ENCODE measurements around the gene PGA4.
"Not testable (repeated sequence)": the region's sequence is repeated elsewhere in the genome, so short reads cannot be mapped to it uniquely, and the experiment has no call there.

The PGA4 gene

GRCh38 chr11:61222047-61222446 lies at the start of gene PGA4:
Gene PGA4 (plus strand): TSS chr11:61222347. CDS start chr11:61222401, 54 bp downstream.
- not testable (repeated sequence) for H3K36me3 ChIP-seq (ENCODE audit: control insufficient read depth in 1 of 2, insufficient read depth in 2 of 2, low read length in 2 of 2); H3K27me3 ChIP-seq (ENCODE audit: control insufficient read depth in 1 of 2, insufficient read depth in 2 of 2, low read length in 2 of 2); H3K9me3 ChIP-seq (ENCODE audit: control insufficient read depth in 1 of 2, low read length in 2 of 2); H3K27ac ChIP-seq (ENCODE audit: low read depth, low read length); H3K9ac ChIP-seq (ENCODE audit: low read depth in 1 of 2, low read length in 2 of 2); H3K4me3 ChIP-seq (ENCODE audit: low read depth in 1 of 2, low read length in 2 of 2); H3K4me1 ChIP-seq (ENCODE audit: control insufficient read depth in 1 of 2, insufficient read depth in 2 of 2, low read length in 2 of 2)

- peaks cover 0 to 9% of the 10 kb centered on the region in 2 donors for H3K27me3 ChIP-seq (ENCODE audit: control insufficient read depth in 1 of 2, insufficient read depth in 2 of 2, low read length in 2 of 2)
- H3K36me3 ChIP-seq (ENCODE audit: control insufficient read depth in 1 of 2, insufficient read depth in 2 of 2, low read length in 2 of 2): no peaks in the 10 kb centered on the region
- H3K4me1 ChIP-seq (ENCODE audit: control insufficient read depth in 1 of 2, insufficient read depth in 2 of 2, low read length in 2 of 2): peaks cover 0 to 13% of the 10 kb centered on the region in 2 donors
- H3K9ac ChIP-seq (ENCODE audit: low read depth in 1 of 2, low read length in 2 of 2): no peak overlapping the region
- H3K4me3 ChIP-seq (ENCODE audit: low read depth in 1 of 2, low read length in 2 of 2): no peak overlapping the region
- no peak overlapping the region for H3K27ac ChIP-seq (ENCODE audit: low read depth, low read length)
- H3K9me3 ChIP-seq (ENCODE audit: control insufficient read depth in 1 of 2, low read length in 2 of 2): no peaks in the 10 kb centered on the region
These were observed 49.8 kb upstream of the PGA4 start for GRCh38 chr11:61172356-61172755.

- Histone ChIP-seq H3K36me3 (ENCODE audit: control insufficient read depth in 1 of 2, insufficient read depth in 2 of 2, low read length in 2 of 2) (no peaks in the 10 kb centered on the region), H3K27ac (ENCODE audit: low read depth, low read length) (no peak overlapping the region), H3K4me1 (ENCODE audit: control insufficient read depth in 1 of 2, insufficient read depth in 2 of 2, low read length in 2 of 2) (peaks cover 0 to 13% of the 10 kb centered on the region in 2 donors), H3K9ac (ENCODE audit: low read depth in 1 of 2, low read length in 2 of 2) (no peak overlapping the region), H3K27me3 (ENCODE audit: control insufficient read depth in 1 of 2, insufficient read depth in 2 of 2, low read length in 2 of 2) (peaks cover 0 to 9% of the 10 kb centered on the region in 2 donors), H3K4me3 (ENCODE audit: low read depth in 1 of 2, low read length in 2 of 2) (no peak overlapping the region), H3K9me3 (ENCODE audit: control insufficient read depth in 1 of 2, low read length in 2 of 2) (no peaks in the 10 kb centered on the region)
These were observed 49.3 kb upstream of the PGA4 start for GRCh38 chr11:61172888-61173287.

- Histone ChIP-seq H3K36me3 (ENCODE audit: control insufficient read depth in 1 of 2, insufficient read depth in 2 of 2, low read length in 2 of 2) (no peaks in the 10 kb centered on the region), H3K27me3 (ENCODE audit: control insufficient read depth in 1 of 2, insufficient read depth in 2 of 2, low read length in 2 of 2) (peaks cover 0 to 9% of the 10 kb centered on the region in 2 donors), H3K9ac (ENCODE audit: low read depth in 1 of 2, low read length in 2 of 2) (no peak overlapping the region), H3K9me3 (ENCODE audit: control insufficient read depth in 1 of 2, low read length in 2 of 2) (no peaks in the 10 kb centered on the region), H3K4me1 (ENCODE audit: control insufficient read depth in 1 of 2, insufficient read depth in 2 of 2, low read length in 2 of 2) (peaks cover 0 to 13% of the 10 kb centered on the region in 2 donors), H3K27ac (ENCODE audit: low read depth, low read length) (no peak overlapping the region), H3K4me3 (ENCODE audit: low read depth in 1 of 2, low read length in 2 of 2) (no peak overlapping the region)
These were observed 48.7 kb upstream of the PGA4 start for GRCh38 chr11:61173456-61173855.

- Histone ChIP-seq H3K36me3 (ENCODE audit: control insufficient read depth in 1 of 2, insufficient read depth in 2 of 2, low read length in 2 of 2) (no peaks in the 10 kb centered on the region), H3K27ac (ENCODE audit: low read depth, low read length) (no peak overlapping the region), H3K9ac (ENCODE audit: low read depth in 1 of 2, low read length in 2 of 2) (no peak overlapping the region), H3K4me1 (ENCODE audit: control insufficient read depth in 1 of 2, insufficient read depth in 2 of 2, low read length in 2 of 2) (peaks cover 0 to 13% of the 10 kb centered on the region in 2 donors), H3K4me3 (ENCODE audit: low read depth in 1 of 2, low read length in 2 of 2) (no peak overlapping the region), H3K9me3 (ENCODE audit: control insufficient read depth in 1 of 2, low read length in 2 of 2) (no peaks in the 10 kb centered on the region), H3K27me3 (ENCODE audit: control insufficient read depth in 1 of 2, insufficient read depth in 2 of 2, low read length in 2 of 2) (peaks cover 0 to 9% of the 10 kb centered on the region in 2 donors)
These were observed 47.9 kb upstream of the PGA4 start for GRCh38 chr11:61174273-61174672.

GRCh38 chr11:61174949-61175348 lies 47.2 kb upstream of the PGA4 start:
- H3K36me3 ChIP-seq (ENCODE audit: control insufficient read depth in 1 of 2, insufficient read depth in 2 of 2, low read length in 2 of 2): no peaks in the 10 kb centered on the region
- no peaks in the 10 kb centered on the region for H3K9me3 ChIP-seq (ENCODE audit: control insufficient read depth in 1 of 2, low read length in 2 of 2)
- H3K4me3 ChIP-seq (ENCODE audit: low read depth in 1 of 2, low read length in 2 of 2): no peak overlapping the region
- peaks cover 0 to 9% of the 10 kb centered on the region in 2 donors for H3K27me3 ChIP-seq (ENCODE audit: control insufficient read depth in 1 of 2, insufficient read depth in 2 of 2, low read length in 2 of 2)
- peaks cover 0 to 13% of the 10 kb centered on the region in 2 donors for H3K4me1 ChIP-seq (ENCODE audit: control insufficient read depth in 1 of 2, insufficient read depth in 2 of 2, low read length in 2 of 2)
- no peak overlapping the region for H3K9ac ChIP-seq (ENCODE audit: low read depth in 1 of 2, low read length in 2 of 2)
- no peak overlapping the region for H3K27ac ChIP-seq (ENCODE audit: low read depth, low read length)

GRCh38 chr11:61176446-61176845 lies 45.7 kb upstream of the PGA4 start:
- Histone ChIP-seq H3K4me1 (ENCODE audit: control insufficient read depth in 1 of 2, insufficient read depth in 2 of 2, low read length in 2 of 2) (peaks cover 0 to 13% of the 10 kb centered on the region in 2 donors), H3K27ac (ENCODE audit: low read depth, low read length) (no peak overlapping the region), H3K9me3 (ENCODE audit: control insufficient read depth in 1 of 2, low read length in 2 of 2) (no peaks in the 10 kb centered on the region), H3K9ac (ENCODE audit: low read depth in 1 of 2, low read length in 2 of 2) (no peak overlapping the region), H3K27me3 (ENCODE audit: control insufficient read depth in 1 of 2, insufficient read depth in 2 of 2, low read length in 2 of 2) (peaks cover 0 to 9% of the 10 kb centered on the region in 2 donors), H3K36me3 (ENCODE audit: control insufficient read depth in 1 of 2, insufficient read depth in 2 of 2, low read length in 2 of 2) (no peaks in the 10 kb centered on the region), H3K4me3 (ENCODE audit: low read depth in 1 of 2, low read length in 2 of 2) (no peak overlapping the region)

- H3K27me3 ChIP-seq (ENCODE audit: control insufficient read depth in 1 of 2, insufficient read depth in 2 of 2, low read length in 2 of 2); H3K4me3 ChIP-seq (ENCODE audit: low read depth in 1 of 2, low read length in 2 of 2); H3K36me3 ChIP-seq (ENCODE audit: control insufficient read depth in 1 of 2, insufficient read depth in 2 of 2, low read length in 2 of 2): not testable (repeated sequence)
These were observed 41.9 kb upstream of the PGA4 start for GRCh38 chr11:61180205-61180604.

GRCh38 chr11:61181489-61181888 lies 40.7 kb upstream of the PGA4 start:
- no peak overlapping the region for H3K4me3 ChIP-seq (ENCODE audit: low read depth in 1 of 2, low read length in 2 of 2)
- no peak overlapping the region for H3K27ac ChIP-seq (ENCODE audit: low read depth, low read length)
- H3K27me3 ChIP-seq (ENCODE audit: control insufficient read depth in 1 of 2, insufficient read depth in 2 of 2, low read length in 2 of 2): no peaks in the 10 kb centered on the region
- no peaks in the 10 kb centered on the region for H3K9me3 ChIP-seq (ENCODE audit: control insufficient read depth in 1 of 2, low read length in 2 of 2)
- H3K9ac ChIP-seq (ENCODE audit: low read depth in 1 of 2, low read length in 2 of 2): no peak overlapping the region
- no peaks in the 10 kb centered on the region for H3K4me1 ChIP-seq (ENCODE audit: control insufficient read depth in 1 of 2, insufficient read depth in 2 of 2, low read length in 2 of 2)
- no peaks in the 10 kb centered on the region for H3K36me3 ChIP-seq (ENCODE audit: control insufficient read depth in 1 of 2, insufficient read depth in 2 of 2, low read length in 2 of 2)

More at GRCh38 chr11:61180205-61180604, 41.9 kb upstream of the PGA4 start:
- H3K27ac ChIP-seq (ENCODE audit: low read depth, low read length); H3K9ac ChIP-seq (ENCODE audit: low read depth in 1 of 2, low read length in 2 of 2); H3K9me3 ChIP-seq (ENCODE audit: control insufficient read depth in 1 of 2, low read length in 2 of 2); H3K4me1 ChIP-seq (ENCODE audit: control insufficient read depth in 1 of 2, insufficient read depth in 2 of 2, low read length in 2 of 2): not testable (repeated sequence)

GRCh38 chr11:61183645-61184044 lies 38.5 kb upstream of the PGA4 start:
- H3K9ac ChIP-seq (ENCODE audit: low read depth in 1 of 2, low read length in 2 of 2): no peak overlapping the region
- H3K9me3 ChIP-seq (ENCODE audit: control insufficient read depth in 1 of 2, low read length in 2 of 2): no peaks in the 10 kb centered on the region
- no peaks in the 10 kb centered on the region for H3K4me1 ChIP-seq (ENCODE audit: control insufficient read depth in 1 of 2, insufficient read depth in 2 of 2, low read length in 2 of 2)
- no peaks in the 10 kb centered on the region for H3K27me3 ChIP-seq (ENCODE audit: control insufficient read depth in 1 of 2, insufficient read depth in 2 of 2, low read length in 2 of 2)
- no peaks in the 10 kb centered on the region for H3K36me3 ChIP-seq (ENCODE audit: control insufficient read depth in 1 of 2, insufficient read depth in 2 of 2, low read length in 2 of 2)
- no peak overlapping the region for H3K4me3 ChIP-seq (ENCODE audit: low read depth in 1 of 2, low read length in 2 of 2)
- H3K27ac ChIP-seq (ENCODE audit: low read depth, low read length): no peak overlapping the region

- H3K27me3 ChIP-seq (ENCODE audit: control insufficient read depth in 1 of 2, insufficient read depth in 2 of 2, low read length in 2 of 2): no peaks in the 10 kb centered on the region
- H3K27ac ChIP-seq (ENCODE audit: low read depth, low read length): no peak overlapping the region
- H3K36me3 ChIP-seq (ENCODE audit: control insufficient read depth in 1 of 2, insufficient read depth in 2 of 2, low read length in 2 of 2): no peaks in the 10 kb centered on the region
- no peaks in the 10 kb centered on the region for H3K9me3 ChIP-seq (ENCODE audit: control insufficient read depth in 1 of 2, low read length in 2 of 2)
- H3K4me3 ChIP-seq (ENCODE audit: low read depth in 1 of 2, low read length in 2 of 2): no peak overlapping the region
- no peaks in the 10 kb centered on the region for H3K4me1 ChIP-seq (ENCODE audit: control insufficient read depth in 1 of 2, insufficient read depth in 2 of 2, low read length in 2 of 2)
- H3K9ac ChIP-seq (ENCODE audit: low read depth in 1 of 2, low read length in 2 of 2): no peak overlapping the region
These were observed 35.6 kb upstream of the PGA4 start for GRCh38 chr11:61186504-61186903.

Data from duodenal mucosa (tissue), 2 donors.